ENCODE data around the gene RCN1.

Gene RCN1

DNA sequence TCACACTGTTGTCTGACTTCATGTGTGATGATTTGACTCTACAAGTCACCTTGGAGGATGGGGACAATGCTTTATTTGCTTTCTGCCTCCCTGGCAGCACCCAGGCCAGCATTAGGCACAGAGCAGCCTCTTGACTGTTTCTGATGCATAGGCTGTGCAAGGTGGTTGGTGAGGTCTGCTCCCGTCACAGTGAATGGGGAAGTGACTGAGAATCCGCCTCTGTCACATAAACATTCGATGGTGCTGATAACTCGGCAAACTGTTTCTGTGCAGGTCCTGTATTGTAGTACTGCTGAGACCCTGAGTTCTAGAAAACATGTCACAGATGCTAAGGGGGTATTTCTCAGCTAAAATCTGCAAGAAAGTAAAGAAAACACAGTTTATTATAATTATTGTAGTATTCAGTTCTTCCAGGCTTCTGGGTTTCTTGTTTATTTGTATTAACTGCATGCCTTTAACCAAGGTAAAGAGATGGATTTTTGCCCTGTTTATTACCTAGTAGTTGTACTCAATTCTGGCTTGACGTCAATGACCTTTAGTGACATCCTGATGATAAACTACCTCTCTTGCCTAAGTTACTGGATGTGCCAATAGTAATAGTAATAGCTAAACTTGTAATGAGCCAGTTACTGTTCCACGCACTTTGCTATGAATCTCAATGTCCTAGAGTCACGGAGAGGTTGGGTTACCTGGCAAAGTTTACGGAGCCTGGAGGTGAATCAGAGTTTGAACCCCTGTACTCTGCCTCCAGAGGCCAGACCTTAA lies 24.8 kb upstream of the RCN1 start (continued):
- TF ChIP-seq BCL11B (tag by site-specific recombination; IDR thresholded peaks at IDR 0.05; ENCODE audit: low read depth) (no peak), ZNF37A (tag by site-specific recombination; IDR thresholded peaks at IDR 0.05) (no peak), KLF7 (tag by site-specific recombination; IDR thresholded peaks at IDR 0.05; ENCODE audit: borderline replicate concordance) (no peak), ZNF121 (tag by site-specific recombination; IDR thresholded peaks at IDR 0.05) (no peak), ZNF423 (tag by site-specific recombination; IDR thresholded peaks at IDR 0.05) (no peak), ZNF660 (tag by site-specific recombination; IDR thresholded peaks at IDR 0.05) (no peak), GLI2 (tag by site-specific recombination; IDR thresholded peaks at IDR 0.05; ENCODE audit: borderline replicate concordance, low read depth) (no peak), WT1 (tag by site-specific recombination; IDR thresholded peaks at IDR 0.05) (no peak), YY2 (tag by site-specific recombination; IDR thresholded peaks at IDR 0.05) (no peak)
- TF ChIP-seq, protein P1, sequence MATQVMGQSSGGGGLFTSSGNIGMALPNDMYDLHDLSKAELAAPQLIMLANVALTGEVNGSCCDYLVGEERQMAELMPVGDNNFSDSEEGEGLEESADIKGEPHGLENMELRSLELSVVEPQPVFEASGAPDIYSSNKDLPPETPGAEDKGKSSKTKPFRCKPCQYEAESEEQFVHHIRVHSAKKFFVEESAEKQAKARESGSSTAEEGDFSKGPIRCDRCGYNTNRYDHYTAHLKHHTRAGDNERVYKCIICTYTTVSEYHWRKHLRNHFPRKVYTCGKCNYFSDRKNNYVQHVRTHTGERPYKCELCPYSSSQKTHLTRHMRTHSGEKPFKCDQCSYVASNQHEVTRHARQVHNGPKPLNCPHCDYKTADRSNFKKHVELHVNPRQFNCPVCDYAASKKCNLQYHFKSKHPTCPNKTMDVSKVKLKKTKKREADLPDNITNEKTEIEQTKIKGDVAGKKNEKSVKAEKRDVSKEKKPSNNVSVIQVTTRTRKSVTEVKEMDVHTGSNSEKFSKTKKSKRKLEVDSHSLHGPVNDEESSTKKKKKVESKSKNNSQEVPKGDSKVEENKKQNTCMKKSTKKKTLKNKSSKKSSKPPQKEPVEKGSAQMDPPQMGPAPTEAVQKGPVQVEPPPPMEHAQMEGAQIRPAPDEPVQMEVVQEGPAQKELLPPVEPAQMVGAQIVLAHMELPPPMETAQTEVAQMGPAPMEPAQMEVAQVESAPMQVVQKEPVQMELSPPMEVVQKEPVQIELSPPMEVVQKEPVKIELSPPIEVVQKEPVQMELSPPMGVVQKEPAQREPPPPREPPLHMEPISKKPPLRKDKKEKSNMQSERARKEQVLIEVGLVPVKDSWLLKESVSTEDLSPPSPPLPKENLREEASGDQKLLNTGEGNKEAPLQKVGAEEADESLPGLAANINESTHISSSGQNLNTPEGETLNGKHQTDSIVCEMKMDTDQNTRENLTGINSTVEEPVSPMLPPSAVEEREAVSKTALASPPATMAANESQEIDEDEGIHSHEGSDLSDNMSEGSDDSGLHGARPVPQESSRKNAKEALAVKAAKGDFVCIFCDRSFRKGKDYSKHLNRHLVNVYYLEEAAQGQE (tag by site-specific recombination; IDR thresholded peaks at IDR 0.05), result no peak
- TF ChIP-seq, protein P2, sequence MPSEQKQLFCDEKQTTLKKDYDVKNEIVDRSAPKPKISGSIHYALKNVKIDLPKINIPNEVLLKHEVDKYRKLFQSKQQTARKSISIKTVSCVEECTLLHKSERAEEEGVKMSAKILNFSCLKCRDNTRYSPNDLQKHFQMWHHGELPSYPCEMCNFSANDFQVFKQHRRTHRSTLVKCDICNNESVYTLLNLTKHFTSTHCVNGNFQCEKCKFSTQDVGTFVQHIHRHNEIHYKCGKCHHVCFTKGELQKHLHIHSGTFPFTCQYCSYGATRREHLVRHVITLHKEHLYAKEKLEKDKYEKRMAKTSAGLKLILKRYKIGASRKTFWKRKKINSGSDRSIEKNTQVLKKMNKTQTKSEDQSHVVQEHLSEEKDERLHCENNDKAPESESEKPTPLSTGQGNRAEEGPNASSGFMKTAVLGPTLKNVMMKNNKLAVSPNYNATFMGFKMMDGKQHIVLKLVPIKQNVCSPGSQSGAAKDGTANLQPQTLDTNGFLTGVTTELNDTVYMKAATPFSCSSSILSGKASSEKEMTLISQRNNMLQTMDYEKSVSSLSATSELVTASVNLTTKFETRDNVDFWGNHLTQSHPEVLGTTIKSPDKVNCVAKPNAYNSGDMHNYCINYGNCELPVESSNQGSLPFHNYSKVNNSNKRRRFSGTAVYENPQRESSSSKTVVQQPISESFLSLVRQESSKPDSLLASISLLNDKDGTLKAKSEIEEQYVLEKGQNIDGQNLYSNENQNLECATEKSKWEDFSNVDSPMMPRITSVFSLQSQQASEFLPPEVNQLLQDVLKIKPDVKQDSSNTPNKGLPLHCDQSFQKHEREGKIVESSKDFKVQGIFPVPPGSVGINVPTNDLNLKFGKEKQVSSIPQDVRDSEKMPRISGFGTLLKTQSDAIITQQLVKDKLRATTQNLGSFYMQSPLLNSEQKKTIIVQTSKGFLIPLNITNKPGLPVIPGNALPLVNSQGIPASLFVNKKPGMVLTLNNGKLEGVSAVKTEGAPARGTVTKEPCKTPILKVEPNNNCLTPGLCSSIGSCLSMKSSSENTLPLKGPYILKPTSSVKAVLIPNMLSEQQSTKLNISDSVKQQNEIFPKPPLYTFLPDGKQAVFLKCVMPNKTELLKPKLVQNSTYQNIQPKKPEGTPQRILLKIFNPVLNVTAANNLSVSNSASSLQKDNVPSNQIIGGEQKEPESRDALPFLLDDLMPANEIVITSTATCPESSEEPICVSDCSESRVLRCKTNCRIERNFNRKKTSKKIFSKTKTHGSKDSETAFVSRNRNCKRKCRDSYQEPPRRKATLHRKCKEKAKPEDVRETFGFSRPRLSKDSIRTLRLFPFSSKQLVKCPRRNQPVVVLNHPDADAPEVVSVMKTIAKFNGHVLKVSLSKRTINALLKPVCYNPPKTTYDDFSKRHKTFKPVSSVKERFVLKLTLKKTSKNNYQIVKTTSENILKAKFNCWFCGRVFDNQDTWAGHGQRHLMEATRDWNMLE (tag by site-specific recombination; conservative IDR thresholded peaks at IDR 0.05; ENCODE audit: low read depth), result no peak

DNA sequence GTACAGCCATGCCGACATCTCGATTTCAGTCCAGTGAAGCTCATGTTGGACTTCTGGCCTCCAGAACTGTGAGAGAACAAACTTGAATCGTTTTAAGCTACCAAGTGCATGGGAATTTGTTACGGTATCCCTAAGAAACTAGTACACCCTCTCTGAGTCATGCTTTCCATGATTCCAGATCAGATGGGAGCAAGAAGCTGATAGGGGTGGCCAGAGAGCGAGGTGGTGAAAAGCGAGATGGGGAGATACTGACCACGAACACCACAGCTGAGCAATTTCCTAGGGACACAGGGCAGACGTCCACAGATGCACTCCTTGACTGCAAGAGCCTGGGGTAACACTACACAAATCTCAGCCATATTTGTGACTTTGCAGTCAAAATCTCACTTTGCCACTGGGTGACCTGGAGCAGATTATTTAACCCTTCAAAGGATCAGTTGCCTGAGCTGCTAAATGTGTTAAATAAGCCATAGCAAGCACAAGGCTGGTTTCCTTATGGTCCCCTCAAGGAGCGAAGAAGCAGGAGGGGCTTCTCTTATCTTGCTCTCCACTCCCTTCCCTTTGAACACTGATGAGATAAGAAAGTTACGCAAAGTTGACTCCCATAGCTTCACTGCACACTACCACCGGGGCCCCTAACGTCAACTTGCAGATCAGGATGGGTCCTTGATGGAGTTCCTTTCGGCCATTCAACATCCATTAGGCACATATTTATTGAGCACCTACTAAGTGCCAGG lies 22.6 kb upstream of the RCN1 start:
- H3K9me3 ChIP-seq (ENCODE audit: control insufficient read depth, insufficient read depth, low read depth, low read length), result no peaks in the 10 kb centered on the region
- no peak overlapping the region for H3K4me3 ChIP-seq (ENCODE audit: low read depth, low read length)
- peak; percentile 46; the same call in 1 of the 2 replicates for TF ChIP-seq TCF7L2 (IDR thresholded peaks at IDR 0.05; ENCODE audit: borderline replicate concordance, low read depth, low read length)
- TF ChIP-seq ZNF658 (tag by site-specific recombination; IDR thresholded peaks at IDR 0.05), result no peak
- no peak for TF ChIP-seq ZNF324 (tag by site-specific recombination; IDR thresholded peaks at IDR 0.05)
- TF ChIP-seq ZNF785 (tag by site-specific recombination; IDR thresholded peaks at IDR 0.05), result no peak
- TF ChIP-seq SALL2 (tag by site-specific recombination; IDR thresholded peaks at IDR 0.05; ENCODE audit: borderline replicate concordance), result no peak
- no peak for TF ChIP-seq ZNF184 (tag by site-specific recombination; IDR thresholded peaks at IDR 0.05)
- TF ChIP-seq WT1 (tag by site-specific recombination; IDR thresholded peaks at IDR 0.05), result no peak
- CTCF ChIA-PET, result interaction anchor here (1.2 to 1.8 kb wide), 2 partner anchors 16 to 108 kb away, joined by 4 to 6 read pairs; no protein-coding TSS in a partner anchor
- POLR2A ChIA-PET, result interaction anchor here (1.1 kb wide), 1 partner anchor 10 kb away, joined by 3 read pairs; no protein-coding TSS in a partner anchor
- H3K4me1 ChIP-seq (ENCODE audit: control insufficient read depth, insufficient read depth, low read length), result 0 out of 2 replicates have a peak, but pooled peaks cover 5% of the 10 kb centered on the region
- no peaks in the 10 kb centered on the region for H3K36me3 ChIP-seq (ENCODE audit: control insufficient read depth in 2 of 2, insufficient read depth in 1 of 2, low read length in 2 of 2)
- no peak overlapping the region for H3K27ac ChIP-seq (ENCODE audit: extremely low read depth, low read depth, low read length)
